ENCODE results near the gene SQSTM1. TPM values are rescaled to one million over a fixed set of nuclear protein-coding genes. Genes with fewer than 3 reads are reported as not detected.

SQSTM1 gene
- total and polyA plus RNA-seq, 9 of the 15 experiments (the other 6 are each of a cell fraction or from before 2014, with no cell fraction given) = 5.6 to 148 (median 64.0) TPM

DNA sequence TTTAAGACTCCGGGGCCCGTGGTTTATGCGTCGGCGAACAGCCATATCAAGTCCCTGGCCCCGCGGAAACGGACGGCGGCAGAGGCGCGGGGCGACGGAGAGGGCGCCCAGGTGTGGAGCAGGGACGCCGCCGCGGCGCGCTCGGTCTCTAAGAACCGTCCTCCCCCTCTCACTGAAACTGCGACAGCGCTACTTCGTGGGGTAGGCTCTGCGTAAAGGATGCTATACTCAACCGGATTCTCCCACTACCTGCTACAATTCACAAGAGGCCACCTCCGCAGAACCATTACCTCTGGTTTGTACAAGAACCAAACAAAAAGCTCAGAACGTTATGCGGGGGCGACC is 37.5 kb downstream of the SQSTM1 start (continued):
- TF ChIP-seq, protein P1, sequence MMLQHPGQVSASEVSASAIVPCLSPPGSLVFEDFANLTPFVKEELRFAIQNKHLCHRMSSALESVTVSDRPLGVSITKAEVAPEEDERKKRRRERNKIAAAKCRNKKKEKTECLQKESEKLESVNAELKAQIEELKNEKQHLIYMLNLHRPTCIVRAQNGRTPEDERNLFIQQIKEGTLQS (IDR thresholded peaks at IDR 0.05) = no peak
- TF ChIP-seq, protein P1 (CRISPR knock-in tag; conservative IDR thresholded peaks at IDR 0.05) = no peak
- TF ChIP-seq TFAM (CRISPR knock-in tag; conservative IDR thresholded peaks at IDR 0.05) (no peak), HDAC8 (tag; IDR thresholded peaks at IDR 0.05) (no peak), CREB1 (IDR thresholded peaks at IDR 0.05) (peak; percentile 17; the same call in 1 of the 2 replicates), CREB1 (CRISPR knock-in tag; IDR thresholded peaks at IDR 0.05) (no peak), MXI1 (IDR thresholded peaks at IDR 0.05; ENCODE audit: low read depth, low read length) (no peak), ZEB2 (IDR thresholded peaks at IDR 0.05) (peak; percentile 74), ZNF668 (CRISPR knock-in tag; IDR thresholded peaks at IDR 0.05) (no peak), CHD2 (IDR thresholded peaks at IDR 0.05; ENCODE audit: low read depth, low read length) (no peak)
- TF ChIP-seq, protein P2, sequence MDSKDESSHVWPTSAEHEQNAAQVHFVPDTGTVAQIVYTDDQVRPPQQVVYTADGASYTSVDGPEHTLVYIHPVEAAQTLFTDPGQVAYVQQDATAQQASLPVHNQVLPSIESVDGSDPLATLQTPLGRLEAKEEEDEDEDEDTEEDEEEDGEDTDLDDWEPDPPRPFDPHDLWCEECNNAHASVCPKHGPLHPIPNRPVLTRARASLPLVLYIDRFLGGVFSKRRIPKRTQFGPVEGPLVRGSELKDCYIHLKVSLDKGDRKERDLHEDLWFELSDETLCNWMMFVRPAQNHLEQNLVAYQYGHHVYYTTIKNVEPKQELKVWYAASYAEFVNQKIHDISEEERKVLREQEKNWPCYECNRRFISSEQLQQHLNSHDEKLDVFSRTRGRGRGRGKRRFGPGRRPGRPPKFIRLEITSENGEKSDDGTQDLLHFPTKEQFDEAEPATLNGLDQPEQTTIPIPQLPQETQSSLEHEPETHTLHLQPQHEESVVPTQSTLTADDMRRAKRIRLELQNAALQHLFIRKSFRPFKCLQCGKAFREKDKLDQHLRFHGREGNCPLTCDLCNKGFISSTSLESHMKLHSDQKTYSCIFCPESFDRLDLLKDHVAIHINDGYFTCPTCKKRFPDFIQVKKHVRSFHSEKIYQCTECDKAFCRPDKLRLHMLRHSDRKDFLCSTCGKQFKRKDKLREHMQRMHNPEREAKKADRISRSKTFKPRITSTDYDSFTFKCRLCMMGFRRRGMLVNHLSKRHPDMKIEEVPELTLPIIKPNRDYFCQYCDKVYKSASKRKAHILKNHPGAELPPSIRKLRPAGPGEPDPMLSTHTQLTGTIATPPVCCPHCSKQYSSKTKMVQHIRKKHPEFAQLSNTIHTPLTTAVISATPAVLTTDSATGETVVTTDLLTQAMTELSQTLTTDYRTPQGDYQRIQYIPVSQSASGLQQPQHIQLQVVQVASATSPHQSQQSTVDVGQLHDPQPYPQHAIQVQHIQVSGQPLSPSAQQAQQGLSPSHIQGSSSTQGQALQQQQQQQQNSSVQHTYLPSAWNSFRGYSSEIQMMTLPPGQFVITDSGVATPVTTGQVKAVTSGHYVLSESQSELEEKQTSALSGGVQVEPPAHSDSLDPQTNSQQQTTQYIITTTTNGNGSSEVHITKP (IDR thresholded peaks at IDR 0.05; ENCODE audit: partially characterized antibody) = no peak
- TF ChIP-seq, protein P3, sequence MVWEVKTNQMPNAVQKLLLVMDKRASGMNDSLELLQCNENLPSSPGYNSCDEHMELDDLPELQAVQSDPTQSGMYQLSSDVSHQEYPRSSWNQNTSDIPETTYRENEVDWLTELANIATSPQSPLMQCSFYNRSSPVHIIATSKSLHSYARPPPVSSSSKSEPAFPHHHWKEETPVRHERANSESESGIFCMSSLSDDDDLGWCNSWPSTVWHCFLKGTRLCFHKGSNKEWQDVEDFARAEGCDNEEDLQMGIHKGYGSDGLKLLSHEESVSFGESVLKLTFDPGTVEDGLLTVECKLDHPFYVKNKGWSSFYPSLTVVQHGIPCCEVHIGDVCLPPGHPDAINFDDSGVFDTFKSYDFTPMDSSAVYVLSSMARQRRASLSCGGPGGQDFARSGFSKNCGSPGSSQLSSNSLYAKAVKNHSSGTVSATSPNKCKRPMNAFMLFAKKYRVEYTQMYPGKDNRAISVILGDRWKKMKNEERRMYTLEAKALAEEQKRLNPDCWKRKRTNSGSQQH (CRISPR knock-in tag; IDR thresholded peaks at IDR 0.05) = no peak
- TF ChIP-seq, protein P4, sequence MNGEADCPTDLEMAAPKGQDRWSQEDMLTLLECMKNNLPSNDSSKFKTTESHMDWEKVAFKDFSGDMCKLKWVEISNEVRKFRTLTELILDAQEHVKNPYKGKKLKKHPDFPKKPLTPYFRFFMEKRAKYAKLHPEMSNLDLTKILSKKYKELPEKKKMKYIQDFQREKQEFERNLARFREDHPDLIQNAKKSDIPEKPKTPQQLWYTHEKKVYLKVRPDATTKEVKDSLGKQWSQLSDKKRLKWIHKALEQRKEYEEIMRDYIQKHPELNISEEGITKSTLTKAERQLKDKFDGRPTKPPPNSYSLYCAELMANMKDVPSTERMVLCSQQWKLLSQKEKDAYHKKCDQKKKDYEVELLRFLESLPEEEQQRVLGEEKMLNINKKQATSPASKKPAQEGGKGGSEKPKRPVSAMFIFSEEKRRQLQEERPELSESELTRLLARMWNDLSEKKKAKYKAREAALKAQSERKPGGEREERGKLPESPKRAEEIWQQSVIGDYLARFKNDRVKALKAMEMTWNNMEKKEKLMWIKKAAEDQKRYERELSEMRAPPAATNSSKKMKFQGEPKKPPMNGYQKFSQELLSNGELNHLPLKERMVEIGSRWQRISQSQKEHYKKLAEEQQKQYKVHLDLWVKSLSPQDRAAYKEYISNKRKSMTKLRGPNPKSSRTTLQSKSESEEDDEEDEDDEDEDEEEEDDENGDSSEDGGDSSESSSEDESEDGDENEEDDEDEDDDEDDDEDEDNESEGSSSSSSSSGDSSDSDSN (IDR thresholded peaks at IDR 0.05; ENCODE audit: borderline replicate concordance in 1 of 2, low read depth in 2 of 2, low read length in 2 of 2) = peak in 1 of 2 experiments; percentile 80; a peak in 2 of 4 replicates
- TF ChIP-seq, protein P5, sequence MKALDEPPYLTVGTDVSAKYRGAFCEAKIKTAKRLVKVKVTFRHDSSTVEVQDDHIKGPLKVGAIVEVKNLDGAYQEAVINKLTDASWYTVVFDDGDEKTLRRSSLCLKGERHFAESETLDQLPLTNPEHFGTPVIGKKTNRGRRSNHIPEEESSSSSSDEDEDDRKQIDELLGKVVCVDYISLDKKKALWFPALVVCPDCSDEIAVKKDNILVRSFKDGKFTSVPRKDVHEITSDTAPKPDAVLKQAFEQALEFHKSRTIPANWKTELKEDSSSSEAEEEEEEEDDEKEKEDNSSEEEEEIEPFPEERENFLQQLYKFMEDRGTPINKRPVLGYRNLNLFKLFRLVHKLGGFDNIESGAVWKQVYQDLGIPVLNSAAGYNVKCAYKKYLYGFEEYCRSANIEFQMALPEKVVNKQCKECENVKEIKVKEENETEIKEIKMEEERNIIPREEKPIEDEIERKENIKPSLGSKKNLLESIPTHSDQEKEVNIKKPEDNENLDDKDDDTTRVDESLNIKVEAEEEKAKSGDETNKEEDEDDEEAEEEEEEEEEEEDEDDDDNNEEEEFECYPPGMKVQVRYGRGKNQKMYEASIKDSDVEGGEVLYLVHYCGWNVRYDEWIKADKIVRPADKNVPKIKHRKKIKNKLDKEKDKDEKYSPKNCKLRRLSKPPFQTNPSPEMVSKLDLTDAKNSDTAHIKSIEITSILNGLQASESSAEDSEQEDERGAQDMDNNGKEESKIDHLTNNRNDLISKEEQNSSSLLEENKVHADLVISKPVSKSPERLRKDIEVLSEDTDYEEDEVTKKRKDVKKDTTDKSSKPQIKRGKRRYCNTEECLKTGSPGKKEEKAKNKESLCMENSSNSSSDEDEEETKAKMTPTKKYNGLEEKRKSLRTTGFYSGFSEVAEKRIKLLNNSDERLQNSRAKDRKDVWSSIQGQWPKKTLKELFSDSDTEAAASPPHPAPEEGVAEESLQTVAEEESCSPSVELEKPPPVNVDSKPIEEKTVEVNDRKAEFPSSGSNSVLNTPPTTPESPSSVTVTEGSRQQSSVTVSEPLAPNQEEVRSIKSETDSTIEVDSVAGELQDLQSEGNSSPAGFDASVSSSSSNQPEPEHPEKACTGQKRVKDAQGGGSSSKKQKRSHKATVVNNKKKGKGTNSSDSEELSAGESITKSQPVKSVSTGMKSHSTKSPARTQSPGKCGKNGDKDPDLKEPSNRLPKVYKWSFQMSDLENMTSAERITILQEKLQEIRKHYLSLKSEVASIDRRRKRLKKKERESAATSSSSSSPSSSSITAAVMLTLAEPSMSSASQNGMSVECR (CRISPR knock-in tag; IDR thresholded peaks at IDR 0.05) = no peak
- TF ChIP-seq, protein P6, sequence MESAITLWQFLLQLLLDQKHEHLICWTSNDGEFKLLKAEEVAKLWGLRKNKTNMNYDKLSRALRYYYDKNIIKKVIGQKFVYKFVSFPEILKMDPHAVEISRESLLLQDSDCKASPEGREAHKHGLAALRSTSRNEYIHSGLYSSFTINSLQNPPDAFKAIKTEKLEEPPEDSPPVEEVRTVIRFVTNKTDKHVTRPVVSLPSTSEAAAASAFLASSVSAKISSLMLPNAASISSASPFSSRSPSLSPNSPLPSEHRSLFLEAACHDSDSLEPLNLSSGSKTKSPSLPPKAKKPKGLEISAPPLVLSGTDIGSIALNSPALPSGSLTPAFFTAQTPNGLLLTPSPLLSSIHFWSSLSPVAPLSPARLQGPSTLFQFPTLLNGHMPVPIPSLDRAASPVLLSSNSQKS (CRISPR knock-in tag; IDR thresholded peaks at IDR 0.05) = no peak

Data from K562 (cell line).